NCI-H1694 (cell line): ENCODE results near the gene TMEM147.
"Not testable (repeated sequence)": the region's sequence is repeated elsewhere in the genome, so short reads cannot be mapped to it uniquely, and the experiment has no call there.

Experiments
- DNase-seq: peaks from one replicate; lab custom pipeline; 2025; lab: John Stamatoyannopoulos, UW

Gene TMEM147

DNA sequence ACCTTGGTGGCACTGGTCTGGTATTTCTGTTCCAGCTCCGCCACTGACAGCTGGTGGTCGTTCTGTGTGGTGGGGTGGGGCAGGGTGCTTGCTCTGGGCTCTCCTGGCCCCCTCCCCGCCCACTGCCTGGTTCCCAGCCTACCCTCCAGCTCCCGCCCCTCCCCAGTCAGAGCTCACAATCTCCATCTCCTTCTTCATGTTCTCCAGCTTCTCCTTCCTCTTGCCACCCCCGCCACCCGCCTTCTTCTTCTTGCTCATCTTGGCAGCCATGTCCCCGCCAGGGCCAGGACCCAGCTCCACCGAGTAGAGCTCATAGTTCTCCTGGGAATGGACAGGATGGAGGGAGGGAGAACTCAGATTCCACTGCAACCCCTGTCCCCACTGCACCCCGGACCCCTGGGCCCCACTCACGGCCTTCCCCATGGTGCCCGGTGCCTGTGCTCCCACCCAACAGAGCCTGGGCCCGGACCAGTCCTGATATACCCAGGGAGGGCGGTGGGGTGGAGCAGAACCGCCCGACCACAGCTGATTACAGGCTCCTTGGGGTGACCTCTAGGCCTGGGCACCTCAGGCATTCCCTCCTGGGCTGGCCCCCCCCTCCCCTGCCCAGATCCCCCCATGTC lies 17.9 kb downstream of the TMEM147 start, which contains the start of gene ATP4A:
ATP4A (minus strand) TSS at position 452 of the 623 bp plus-strand sequence; CDS start at position 423, 29 bp downstream.
- no peak for DNase-seq

GRCh38 chr19:35565016-35565856 lies 19.8 kb downstream of the TMEM147 start:
- DNase-seq: no peak

DNA sequence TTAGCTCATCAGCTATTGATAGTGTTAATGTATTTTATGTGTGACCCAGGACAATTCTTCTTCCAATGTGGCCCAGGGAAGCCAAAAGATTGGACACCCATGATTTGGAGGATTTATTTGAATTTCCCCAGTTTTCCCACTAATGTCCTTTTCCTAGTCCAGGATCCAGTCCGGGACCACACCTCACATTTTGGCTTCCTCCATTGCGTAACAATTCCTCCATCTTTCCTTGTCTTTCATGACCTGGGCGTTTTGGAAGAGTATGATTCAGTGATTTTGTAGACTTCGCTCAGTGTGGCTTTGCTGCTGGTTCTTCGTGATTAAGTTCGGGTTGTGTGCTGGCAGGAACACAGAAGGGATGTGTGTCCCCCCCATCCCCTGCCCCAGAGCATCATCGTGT lies 21.3 kb downstream of the TMEM147 start:
- no peak for DNase-seq

GRCh38 chr19:35569281-35569781 lies 23.9 kb downstream of the TMEM147 start:
- DNase-seq: no peak

GRCh38 chr19:35571406-35571965 lies 26.1 kb downstream of the TMEM147 start:
- DNase-seq: no peak

DNA sequence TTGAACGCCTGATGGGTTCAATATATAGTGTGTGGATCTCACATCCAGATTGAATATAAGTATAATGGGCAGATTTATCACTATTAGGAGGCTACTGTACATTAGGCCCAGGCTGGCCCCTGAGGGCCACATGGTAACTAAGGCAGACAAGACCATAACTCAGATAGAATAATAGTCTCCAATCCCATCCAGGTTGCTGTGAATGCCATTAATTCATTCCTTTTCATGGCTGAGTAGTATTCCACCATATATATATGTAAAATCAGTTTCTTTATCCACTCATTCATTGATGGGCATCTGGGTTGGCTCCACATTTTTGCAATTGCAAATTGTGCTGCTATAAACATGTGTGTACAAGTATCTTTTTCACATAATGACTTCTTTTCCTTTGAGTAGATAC lies 32.5 kb downstream of the TMEM147 start:
- no peak for DNase-seq

GRCh38 chr19:35578707-35579106 lies 33.3 kb downstream of the TMEM147 start:
- no peak for DNase-seq

GRCh38 chr19:35582760-35583159 lies 37.3 kb downstream of the TMEM147 start:
- DNase-seq: no peak

- DNase-seq: no peak
Measured at GRCh38 chr19:35585848-35586247, 40.4 kb downstream of the TMEM147 start, which contains the start of gene PMIS2. PMIS2 (plus strand) TSS chr19:35586173; CDS start chr19:35586260, 87 bp downstream.

DNA sequence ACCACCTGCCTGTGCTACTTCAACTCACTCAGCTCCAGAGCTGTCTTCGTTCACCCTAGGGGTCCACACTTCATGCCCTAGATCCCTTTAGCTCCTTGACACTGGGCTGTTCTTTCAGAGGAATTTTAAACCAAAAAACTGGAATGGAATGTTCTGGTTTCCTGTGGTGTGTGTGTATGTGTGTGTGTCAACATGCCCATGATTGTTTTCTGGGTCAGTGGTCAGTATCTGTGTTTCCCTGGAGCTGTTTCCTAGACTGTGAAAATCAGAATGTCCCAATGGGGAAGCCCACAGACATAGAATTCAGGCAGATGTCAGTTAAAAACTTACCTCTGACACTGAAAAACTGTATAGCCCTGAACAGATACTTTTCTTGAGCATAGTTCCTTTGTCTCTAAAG lies 41.9 kb downstream of the TMEM147 start:
- no peak for DNase-seq

GRCh38 chr19:35590875-35591274 lies 45.4 kb downstream of the TMEM147 start:
- DNase-seq: no peak

DNA sequence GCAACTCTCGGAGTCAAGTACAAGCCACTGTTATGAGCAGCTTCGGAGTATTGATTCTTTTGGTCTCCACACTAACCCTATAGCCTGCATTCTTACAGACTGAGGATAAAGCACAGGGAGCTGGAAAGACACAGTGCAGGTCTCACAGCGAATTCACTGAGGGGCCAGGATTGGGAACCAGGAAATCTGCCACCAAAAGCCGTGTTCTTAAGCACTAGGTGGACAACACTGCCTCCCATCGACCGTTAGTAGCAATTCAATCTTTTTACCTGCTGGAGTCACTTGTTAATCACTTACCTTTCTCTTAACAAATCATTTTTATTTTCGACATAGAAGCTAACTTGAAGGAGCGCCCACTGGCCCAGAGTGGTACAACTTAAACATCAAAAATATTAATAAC lies 46.8 kb downstream of the TMEM147 start:
- peak; percentile 20 for DNase-seq

GRCh38 chr19:35595026-35595425 lies 49.6 kb downstream of the TMEM147 start:
- DNase-seq: not testable (repeated sequence)

DNA sequence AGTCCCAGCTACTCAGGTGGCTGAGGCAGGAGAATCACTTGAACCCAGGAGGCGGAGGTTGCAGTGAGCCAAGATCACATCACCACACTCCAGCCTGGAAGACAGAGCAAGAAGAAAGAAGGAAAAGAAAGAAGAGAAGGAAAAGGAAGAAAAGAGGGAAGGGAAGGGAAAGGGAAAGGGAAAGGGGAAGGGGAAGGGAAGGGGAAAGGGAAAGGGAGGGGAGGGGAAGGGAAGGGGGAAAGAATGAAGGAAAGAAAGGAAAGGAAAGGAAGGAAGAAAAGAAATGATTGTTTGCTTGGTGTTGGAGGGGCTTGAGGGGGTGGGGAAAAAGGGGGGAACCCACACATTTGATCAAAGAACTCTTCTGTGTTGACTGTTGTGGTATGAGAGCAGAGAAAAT lies 50.5 kb downstream of the TMEM147 start:
- DNase-seq: no peak

DNA sequence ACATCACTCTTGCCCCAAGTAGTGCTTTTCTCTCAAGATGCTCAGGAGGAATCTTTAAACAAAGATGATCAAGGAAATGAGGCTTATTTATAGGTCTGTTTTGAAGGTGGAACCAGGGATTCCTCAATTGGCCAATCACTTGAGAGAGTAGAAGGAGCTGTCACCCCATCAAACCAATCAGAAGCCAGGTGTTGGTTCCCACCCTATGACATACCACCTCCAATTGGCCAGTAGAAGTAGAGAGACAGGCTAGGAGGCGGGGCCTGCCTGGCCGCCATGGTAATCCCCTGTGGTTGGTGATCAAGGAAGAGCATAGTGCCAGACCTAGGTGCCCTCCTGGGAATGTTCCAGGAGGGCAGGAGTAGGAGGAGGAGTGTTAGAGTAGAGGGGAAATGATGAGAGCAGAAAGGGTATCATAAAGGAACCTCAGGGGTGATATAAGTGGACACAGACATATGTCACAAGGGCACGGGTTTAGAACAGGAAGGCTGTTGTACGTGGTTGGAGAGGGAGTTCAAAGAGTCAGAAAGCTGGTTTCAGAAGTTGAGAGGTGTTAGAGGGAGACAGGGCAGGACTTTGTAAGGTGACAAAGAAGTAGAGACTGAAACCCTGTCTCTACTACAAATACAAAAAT lies 51.1 kb downstream of the TMEM147 start:
- no peak for DNase-seq
